DOHH2 (cell line): ENCODE data around the gene TNNI2.

Source experiments
- EZH2phosphoT487 ChIP-seq: fragments of 200-600 bp; sonication (generic); IDR thresholded peaks from 2 replicates; pipeline ENCODE4 v1.6.1; 2017; ENCODE audit warnings: borderline replicate concordance, mild to moderate bottlenecking, antibody characterized with exemption, low read length, moderate library complexity, mixed read lengths
- TF ChIP-seq, protein P1 (sequence below): fragments of 200-600 bp; sonication (generic); IDR thresholded peaks from one replicate; pipeline ENCODE4 v1.5.1; 2014; ENCODE audit warnings: antibody characterized with exemption, mild to moderate bottlenecking, low read depth, low read length; ENCODE audit not compliant: poor library complexity, severe bottlenecking

DNA sequence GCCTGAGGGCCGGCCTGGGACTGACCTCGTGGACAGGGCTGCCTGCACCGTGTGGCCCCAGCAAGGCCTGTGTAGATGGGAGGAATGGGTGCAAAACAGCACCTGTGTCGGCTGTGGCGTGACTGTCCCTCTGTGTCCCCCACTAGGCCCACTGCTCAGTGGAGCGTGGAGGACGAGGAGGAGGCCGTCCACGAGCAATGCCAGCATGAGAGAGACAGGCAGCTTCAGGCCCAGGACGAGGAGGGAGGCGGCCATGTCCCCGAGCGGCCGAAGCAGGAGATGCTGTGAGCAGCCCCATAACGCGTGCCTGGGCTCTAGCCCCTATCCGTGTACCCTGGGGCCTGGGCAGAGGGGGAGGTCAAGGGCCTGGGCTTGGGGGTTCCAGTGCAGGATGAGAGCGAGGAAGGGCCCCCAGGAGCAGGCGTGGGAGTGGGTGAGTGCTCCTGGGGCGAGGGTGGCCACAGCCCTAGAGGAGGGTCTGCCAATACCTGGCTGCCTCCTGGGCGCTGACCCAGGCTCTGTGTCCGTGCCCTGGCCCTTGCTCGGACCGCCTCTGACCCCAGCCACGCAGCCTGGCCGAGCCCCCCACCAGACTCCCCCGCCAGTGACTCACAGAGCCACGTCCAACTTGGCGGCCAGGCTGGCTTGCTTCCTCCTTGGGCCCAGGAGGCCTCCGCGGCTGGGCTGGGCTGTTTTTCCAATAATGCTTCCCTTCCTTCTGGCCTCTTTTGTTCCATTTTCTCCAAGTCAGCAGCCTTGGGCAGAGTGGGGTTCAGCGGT, 41.4 kb downstream of the TNNI2 start:
- TF ChIP-seq, protein P1, sequence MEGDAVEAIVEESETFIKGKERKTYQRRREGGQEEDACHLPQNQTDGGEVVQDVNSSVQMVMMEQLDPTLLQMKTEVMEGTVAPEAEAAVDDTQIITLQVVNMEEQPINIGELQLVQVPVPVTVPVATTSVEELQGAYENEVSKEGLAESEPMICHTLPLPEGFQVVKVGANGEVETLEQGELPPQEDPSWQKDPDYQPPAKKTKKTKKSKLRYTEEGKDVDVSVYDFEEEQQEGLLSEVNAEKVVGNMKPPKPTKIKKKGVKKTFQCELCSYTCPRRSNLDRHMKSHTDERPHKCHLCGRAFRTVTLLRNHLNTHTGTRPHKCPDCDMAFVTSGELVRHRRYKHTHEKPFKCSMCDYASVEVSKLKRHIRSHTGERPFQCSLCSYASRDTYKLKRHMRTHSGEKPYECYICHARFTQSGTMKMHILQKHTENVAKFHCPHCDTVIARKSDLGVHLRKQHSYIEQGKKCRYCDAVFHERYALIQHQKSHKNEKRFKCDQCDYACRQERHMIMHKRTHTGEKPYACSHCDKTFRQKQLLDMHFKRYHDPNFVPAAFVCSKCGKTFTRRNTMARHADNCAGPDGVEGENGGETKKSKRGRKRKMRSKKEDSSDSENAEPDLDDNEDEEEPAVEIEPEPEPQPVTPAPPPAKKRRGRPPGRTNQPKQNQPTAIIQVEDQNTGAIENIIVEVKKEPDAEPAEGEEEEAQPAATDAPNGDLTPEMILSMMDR: no peak
- no peak for TF ChIP-seq EZH2phosphoT487
